GM12878 (cell line): ENCODE measurements around the gene ATXN1. TPM values are rescaled to one million over a fixed set of nuclear protein-coding genes. Genes with fewer than 3 reads are reported as not detected.

ENCODE experiments used
- ETV6 ChIP-seq, 2 experiments: fragments of 450-650 bp in 1 of 2; IDR thresholded peaks in 1 of 2; conservative IDR thresholded peaks in 1 of 2; 2 replicates each; pipeline ENCODE4 v1.6.1; 2014; ENCODE audit warnings: antibody characterized with exemption in 1 of 2, borderline replicate concordance in 1 of 2, low read depth in 1 of 2, mild to moderate bottlenecking in 1 of 2, moderate library complexity in 1 of 2
- EZH2 ChIP-seq: IDR thresholded peaks from 2 replicates; pipeline ENCODE4 v1.6.1; 2012; ENCODE audit warnings: low read depth, mild to moderate bottlenecking, control low read depth, inconsistent platforms, low read length, borderline replicate concordance; ENCODE audit not compliant: control insufficient read depth
- MEF2A ChIP-seq: IDR thresholded peaks from 2 replicates; pipeline ENCODE4 v1.6.1; 2011; ENCODE audit warnings: low read depth, mild to moderate bottlenecking, low read length, moderate library complexity; ENCODE audit not compliant: insufficient read depth
- SMARCA5 ChIP-seq: fragments of 450-650 bp; IDR thresholded peaks from 2 replicates; pipeline ENCODE4 v1.6.1; 2017; ENCODE audit warnings: mild to moderate bottlenecking
- TCF7 ChIP-seq: IDR thresholded peaks from 2 replicates; pipeline ENCODE4 v1.6.1; 2014; ENCODE audit warnings: antibody characterized with exemption, borderline replicate concordance
- ZNF207 ChIP-seq: fragments of 450-650 bp; IDR thresholded peaks from 2 replicates; pipeline ENCODE4 v1.6.1; 2014; ENCODE audit warnings: antibody characterized with exemption, mild to moderate bottlenecking, borderline replicate concordance
- ZNF622 ChIP-seq: fragments of 450-650 bp; IDR thresholded peaks from 2 replicates; pipeline ENCODE4 v1.6.1; 2017; ENCODE audit warnings: mild to moderate bottlenecking, inconsistent platforms
- polyA plus RNA-seq, 11 experiments: library from polyadenylated mRNA; depleted of rRNA in 4 of 11; unstranded in 6 of 11; stranded (reverse) in 5 of 11; fragments of >200 nt; fragmentation: Nextera tagmentation in 4 of 11; fragmentation: Illumina TruSeq in 1 of 11; extraction: Ambion mirVana in 4 of 11; extraction: Trizol in 1 of 11; gene quantifications; 1 replicate in 1 of 11; 2 replicates in 10 of 11; pipeline versions ENCODE4 v1.2.1 to v1.2.3, GENCODE V29; 2011 to 2016; ENCODE audit warnings: inconsistent platforms in 2 of 11, missing spikeins in 2 of 11, low read depth in 1 of 11
- total RNA-seq, 4 experiments: library from RNA; depleted of rRNA in 3 of 4; stranded (reverse); fragments of >200 nt in 3 of 4; fragmentation: Illumina TruSeq in 1 of 4; extraction: Trizol in 1 of 4; gene quantifications; 2 replicates each; pipeline versions ENCODE4 v1.2.1 to v1.2.3, GENCODE V29; 2013 to 2021
- TF ChIP-seq, protein P1 (sequence below): IDR thresholded peaks from 2 replicates; pipeline ENCODE4 v1.6.1; 2012; ENCODE audit warnings: improper control_type of control experiment, low read depth, low read length; ENCODE audit not compliant: insufficient replicate concordance

The ATXN1 gene
- total and polyA plus RNA-seq, 10 of the 15 experiments (the other 5 are each of a cell fraction or from before 2014, with no cell fraction given) = 12.2 to 51.2 (median 20.5) TPM

- TF ChIP-seq, protein P1, sequence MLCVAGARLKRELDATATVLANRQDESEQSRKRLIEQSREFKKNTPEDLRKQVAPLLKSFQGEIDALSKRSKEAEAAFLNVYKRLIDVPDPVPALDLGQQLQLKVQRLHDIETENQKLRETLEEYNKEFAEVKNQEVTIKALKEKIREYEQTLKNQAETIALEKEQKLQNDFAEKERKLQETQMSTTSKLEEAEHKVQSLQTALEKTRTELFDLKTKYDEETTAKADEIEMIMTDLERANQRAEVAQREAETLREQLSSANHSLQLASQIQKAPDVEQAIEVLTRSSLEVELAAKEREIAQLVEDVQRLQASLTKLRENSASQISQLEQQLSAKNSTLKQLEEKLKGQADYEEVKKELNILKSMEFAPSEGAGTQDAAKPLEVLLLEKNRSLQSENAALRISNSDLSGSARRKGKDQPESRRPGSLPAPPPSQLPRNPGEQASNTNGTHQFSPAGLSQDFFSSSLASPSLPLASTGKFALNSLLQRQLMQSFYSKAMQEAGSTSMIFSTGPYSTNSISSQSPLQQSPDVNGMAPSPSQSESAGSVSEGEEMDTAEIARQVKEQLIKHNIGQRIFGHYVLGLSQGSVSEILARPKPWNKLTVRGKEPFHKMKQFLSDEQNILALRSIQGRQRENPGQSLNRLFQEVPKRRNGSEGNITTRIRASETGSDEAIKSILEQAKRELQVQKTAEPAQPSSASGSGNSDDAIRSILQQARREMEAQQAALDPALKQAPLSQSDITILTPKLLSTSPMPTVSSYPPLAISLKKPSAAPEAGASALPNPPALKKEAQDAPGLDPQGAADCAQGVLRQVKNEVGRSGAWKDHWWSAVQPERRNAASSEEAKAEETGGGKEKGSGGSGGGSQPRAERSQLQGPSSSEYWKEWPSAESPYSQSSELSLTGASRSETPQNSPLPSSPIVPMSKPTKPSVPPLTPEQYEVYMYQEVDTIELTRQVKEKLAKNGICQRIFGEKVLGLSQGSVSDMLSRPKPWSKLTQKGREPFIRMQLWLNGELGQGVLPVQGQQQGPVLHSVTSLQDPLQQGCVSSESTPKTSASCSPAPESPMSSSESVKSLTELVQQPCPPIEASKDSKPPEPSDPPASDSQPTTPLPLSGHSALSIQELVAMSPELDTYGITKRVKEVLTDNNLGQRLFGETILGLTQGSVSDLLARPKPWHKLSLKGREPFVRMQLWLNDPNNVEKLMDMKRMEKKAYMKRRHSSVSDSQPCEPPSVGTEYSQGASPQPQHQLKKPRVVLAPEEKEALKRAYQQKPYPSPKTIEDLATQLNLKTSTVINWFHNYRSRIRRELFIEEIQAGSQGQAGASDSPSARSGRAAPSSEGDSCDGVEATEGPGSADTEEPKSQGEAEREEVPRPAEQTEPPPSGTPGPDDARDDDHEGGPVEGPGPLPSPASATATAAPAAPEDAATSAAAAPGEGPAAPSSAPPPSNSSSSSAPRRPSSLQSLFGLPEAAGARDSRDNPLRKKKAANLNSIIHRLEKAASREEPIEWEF = no peak
- no peak for TF ChIP-seq EZH2
- no peak for TF ChIP-seq ETV6 (conservative IDR thresholded peaks at IDR 0.05 in 1 of 2, IDR thresholded peaks at IDR 0.05 in 1 of 2; ENCODE audit: borderline replicate concordance in 1 of 2, low read depth in 1 of 2)
- TF ChIP-seq MEF2A = no peak
- no peak for TF ChIP-seq ZNF622
- TF ChIP-seq ZNF207 = no peak
- no peak for TF ChIP-seq TCF7
- no peak for TF ChIP-seq SMARCA5
These were observed 406.6 kb downstream of the ATXN1 start (continued) for GRCh38 chr6:16354692-16355091.
